Testis (tissue), 3 donors: ENCODE data around the gene GRIN3B. TPM values are rescaled to one million over a fixed set of nuclear protein-coding genes. Genes with fewer than 3 reads are reported as not detected.

Source experiments
- DNase-seq: peaks from one replicate; pipeline ENCODE4 v3.0.0-alpha.2; 2019
- H3K27ac ChIP-seq, 2 donors: fragments of 200-600 bp; sonication (generic); one replicate each; pipeline ENCODE4 v1.5.1; 2019
- H3K27me3 ChIP-seq: fragments of 200-600 bp; sonication (generic); one replicate; pipeline ENCODE4 v1.5.1; 2019
- H3K36me3 ChIP-seq: fragments of 200-600 bp; sonication (generic); one replicate; pipeline ENCODE4 v1.5.1; 2017; ENCODE audit warnings: low read depth; ENCODE audit errors: missing control alignments
- H3K4me1 ChIP-seq: fragments of 200-600 bp; sonication (generic); one replicate; pipeline ENCODE4 v1.5.1; 2019
- H3K4me3 ChIP-seq, 2 donors: fragments of 200-600 bp; sonication (generic); one replicate each; pipeline ENCODE4 v1.5.1; 2017 to 2019
- H3K9me3 ChIP-seq: fragments of 200-600 bp; sonication (generic); one replicate; pipeline ENCODE4 v1.5.1; 2017
- CTCF ChIP-seq, 3 experiments: fragments of 450-650 bp in 2 of 3; fragments of 200-600 bp in 1 of 3; sonication (generic) in 1 of 3; IDR thresholded peaks; one replicate each; pipeline ENCODE4 v1.5.1; 2016 to 2019; ENCODE audit warnings: antibody characterized with exemption in 3 of 3, mild to moderate bottlenecking in 2 of 3, moderate library complexity in 1 of 3
- POLR2A ChIP-seq: fragments of 450-650 bp; IDR thresholded peaks from one replicate; pipeline ENCODE4 v1.6.1; 2017; ENCODE audit warnings: antibody characterized with exemption, mild to moderate bottlenecking, moderate library complexity
- whole genome bisulfite sequencing, 2 donors: methylation state at CpG; one replicate each; pipeline ENCODE4 v1.1.5; 2018; 5-methylcytosine and 5-hydroxymethylcytosine counted together
- intact Hi-C: fragments of 100-400 bp; cut with DNase I; formaldehyde crosslinking; loops from one replicate; pipeline ENCODE4 v1.15.1; 2023; ENCODE audit warnings: low total_unique reads
- polyA plus RNA-seq: library from polyadenylated mRNA; stranded (reverse); fragments of 350-450 nt; fragmentation: Illumina TruSeq; extraction: RNeasy Lipid Tissue Mini Kit (QIAGEN cat#74804); gene quantifications from one replicate; pipeline ENCODE4 v1.2.3, GENCODE V29; 2014; ENCODE audit warnings: low read depth, low replicate concordance; ENCODE audit not compliant: insufficient read depth
- total RNA-seq, 2 donors: library from RNA; depleted of rRNA; stranded (reverse); fragments of >200 nt; gene quantifications; one replicate each; pipeline ENCODE4 v1.2.3, GENCODE V29; 2016

Gene GRIN3B
- total and polyA plus RNA-seq, 3 donors from 2014 or later: 1.1 to 2.4 (median 1.3) TPM

DNA sequence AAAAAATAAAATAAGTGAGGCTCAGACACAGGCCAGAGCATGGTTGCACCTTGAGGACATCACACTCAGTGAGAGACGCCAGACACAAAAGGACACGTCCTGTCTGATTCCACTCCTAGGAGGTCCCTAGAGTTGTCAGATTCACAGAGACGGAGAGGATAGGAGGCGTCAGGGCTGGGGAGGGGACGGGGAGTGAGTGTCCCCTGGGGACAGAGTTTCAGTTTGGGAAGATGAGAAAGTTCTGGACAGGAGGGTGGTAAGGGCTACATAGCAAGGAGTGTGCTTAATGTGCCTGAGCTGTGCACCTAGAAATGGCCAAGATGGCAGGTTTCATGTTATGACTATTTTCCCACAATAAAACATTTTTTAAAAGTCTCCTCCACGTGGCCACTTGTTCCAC lies 2.2 kb upstream of the GRIN3B start:
- intact Hi-C loops: no loop called here
- no peak overlapping the region for H3K27ac ChIP-seq
- 40 to 45% methylated on average over 6 of the region's 6 CpGs for WGBS, 2 donors
- H3K27me3 ChIP-seq: no peaks in the 10 kb centered on the region
- peaks cover 7% of the 10 kb centered on the region for H3K4me1 ChIP-seq
- H3K4me3 ChIP-seq: no peak overlapping the region
- no peaks in the 10 kb centered on the region for H3K9me3 ChIP-seq
- H3K36me3 ChIP-seq: no peaks in the 10 kb centered on the region
- no peak for TF ChIP-seq CTCF (IDR thresholded peaks at IDR 0.05)
- TF ChIP-seq POLR2A: no peak
- DNase-seq: no peak

DNA sequence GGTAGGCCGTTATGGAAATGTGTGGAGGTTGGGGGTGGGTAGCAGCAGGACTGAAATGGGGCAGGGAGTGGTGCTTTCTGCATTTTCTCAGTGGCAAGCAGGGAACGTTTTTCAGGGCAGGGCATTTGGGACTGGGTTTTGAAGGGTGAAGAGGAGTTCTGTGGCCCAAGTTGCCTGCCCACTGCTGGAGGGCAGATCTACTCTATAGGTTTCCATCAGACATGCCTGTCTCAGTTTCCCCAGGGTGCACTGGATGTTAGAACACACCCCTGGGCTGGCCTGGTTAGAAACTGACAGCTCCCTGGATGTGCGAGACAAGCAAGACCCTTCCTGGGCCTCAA lies 870 bp upstream of the GRIN3B start:
- Histone ChIP-seq H3K4me1 (peaks cover 7% of the 10 kb centered on the region), H3K9me3 (no peaks in the 10 kb centered on the region), H3K27me3 (no peaks in the 10 kb centered on the region), H3K4me3 (no peak overlapping the region), H3K36me3 (no peaks in the 10 kb centered on the region), H3K27ac (no peak overlapping the region)
- DNase-seq: no peak
- no peak for TF ChIP-seq POLR2A
- TF ChIP-seq CTCF (IDR thresholded peaks at IDR 0.05): no peak
- WGBS, 2 donors: 51 to 60% methylated on average over 3 of the region's 3 CpGs
- intact Hi-C loops: no loop called here

- Histone ChIP-seq H3K4me3 (no peak overlapping the region), H3K27me3 (no peaks in the 10 kb centered on the region), H3K27ac (no peak overlapping the region), H3K9me3 (no peaks in the 10 kb centered on the region), H3K36me3 (no peaks in the 10 kb centered on the region), H3K4me1 (peaks cover 7% of the 10 kb centered on the region)
- DNase-seq: no peak
- intact Hi-C loops: no loop called here
- TF ChIP-seq POLR2A (no peak), CTCF (IDR thresholded peaks at IDR 0.05) (no peak)
- 4 to 6% methylated on average over 11 to 34 of the region's 73 CpGs for WGBS, 2 donors
Observed at GRCh38 chr19:1000591-1001537, 645 bp downstream of the GRIN3B start.

GRCh38 chr19:1001538-1002166 lies 1.4 kb downstream of the GRIN3B start:
- Histone ChIP-seq H3K27me3 (no peaks in the 10 kb centered on the region), H3K4me1 (no peaks in the 10 kb centered on the region), H3K9me3 (no peaks in the 10 kb centered on the region), H3K36me3 (no peaks in the 10 kb centered on the region), H3K27ac (no peak overlapping the region), H3K4me3 (no peak overlapping the region)
- WGBS, 2 donors: 4 to 13% methylated on average over 8 to 18 of the region's 20 CpGs
- TF ChIP-seq CTCF (IDR thresholded peaks at IDR 0.05): peak; percentile 69 to 88 (median 86)
- TF ChIP-seq POLR2A: no peak
- DNase-seq: peak; percentile 65
- intact Hi-C loops: no loop called here
